Left renal cortex interstitium (tissue), 4 donors: ENCODE data around the gene FAU. TPM values are rescaled to one million over a fixed set of nuclear protein-coding genes. Genes with fewer than 3 reads are reported as not detected.

Experiments used
- DNase-seq, 4 donors: peaks; one replicate each; pipeline ENCODE4 v3.0.0-alpha.2; 2013; ENCODE audit warnings: low read depth in 4 of 4, low spot score in 2 of 4, missing footprints in 1 of 4
- polyA plus RNA-seq, 4 donors: library from polyadenylated mRNA; unstranded; fragments of 120-200 nt; gene quantifications; one replicate each; pipeline ENCODE4 v1.2.1, GENCODE V29; 2013; ENCODE audit not compliant: insufficient read length in 4 of 4

Gene FAU
- polyA plus RNA-seq, 4 donors: 643 to 971 (median 752) TPM

DNA sequence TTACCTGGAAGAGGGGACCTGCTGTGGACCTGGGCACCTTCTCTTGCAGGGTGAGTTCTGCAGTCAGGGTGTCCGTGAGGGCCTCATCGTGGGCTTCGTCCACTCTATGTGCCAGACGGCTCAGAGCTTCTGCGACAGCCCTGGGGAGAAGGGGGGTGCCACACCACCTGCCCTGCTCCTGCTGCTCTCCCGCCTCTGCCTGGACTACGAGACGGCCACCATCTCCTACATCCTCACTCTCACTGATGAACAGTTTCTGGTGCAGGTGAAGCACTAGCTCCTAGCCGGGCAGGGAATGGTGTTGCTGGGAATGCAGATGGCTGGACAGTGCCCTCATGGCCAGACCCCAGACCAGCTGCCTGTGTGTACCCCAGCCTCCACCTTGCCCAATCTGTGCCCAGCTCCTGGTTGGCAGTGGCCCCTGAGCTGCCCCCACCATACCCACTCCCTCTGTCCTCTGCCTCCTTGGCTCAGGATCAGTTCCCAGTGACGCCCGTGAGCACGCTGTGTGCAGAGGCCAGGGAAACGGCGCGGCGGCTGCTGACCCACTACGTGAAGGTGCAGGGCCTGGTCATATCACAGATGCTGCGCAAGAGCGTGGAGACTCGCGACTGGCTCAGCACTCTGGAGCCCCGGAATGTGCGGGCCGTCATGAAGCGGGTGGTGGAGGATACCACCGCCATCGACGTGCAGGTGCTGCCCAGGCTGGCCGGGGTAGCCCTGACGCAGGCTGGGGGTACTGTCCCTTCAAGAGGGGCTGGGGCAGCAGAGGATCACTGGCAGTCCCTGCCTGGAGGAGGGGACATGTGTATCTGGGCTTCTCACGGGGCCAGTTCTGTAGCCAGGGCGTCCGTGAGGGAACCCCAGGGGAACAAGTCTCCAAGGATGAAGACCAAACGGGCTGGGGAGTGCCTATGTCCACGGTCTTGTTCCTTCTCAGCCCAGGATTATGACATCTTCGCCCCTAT lies 12.4 kb downstream of the FAU start:
- DNase-seq: no peak

DNA sequence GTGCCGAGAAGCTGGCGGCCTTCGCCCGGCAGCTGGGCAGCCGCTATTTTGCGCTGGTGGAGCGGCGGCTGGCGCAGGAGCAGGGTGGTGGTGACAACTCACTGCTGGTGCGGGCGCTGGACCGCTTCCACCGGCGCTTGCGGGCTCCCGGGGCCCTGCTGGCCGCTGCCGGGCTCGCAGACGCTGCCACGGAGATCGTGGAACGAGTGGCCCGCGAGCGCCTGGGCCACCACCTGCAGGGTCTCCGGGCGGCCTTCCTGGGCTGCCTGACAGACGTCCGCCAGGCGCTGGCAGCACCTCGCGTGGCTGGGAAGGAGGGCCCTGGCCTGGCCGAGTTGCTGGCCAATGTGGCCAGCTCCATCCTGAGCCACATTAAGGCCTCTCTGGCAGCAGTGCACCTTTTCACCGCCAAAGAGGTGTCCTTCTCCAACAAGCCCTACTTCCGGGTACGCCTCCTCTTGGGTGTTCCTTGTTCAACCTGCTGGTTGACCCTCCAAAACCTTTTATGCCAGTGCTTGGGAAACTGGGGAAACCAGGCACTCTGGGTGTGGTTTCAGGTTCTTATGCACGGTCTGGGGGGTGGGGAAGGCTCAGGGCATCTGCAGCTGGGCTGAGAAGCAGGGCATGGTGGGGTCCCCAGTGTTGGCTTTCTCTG lies 13.3 kb downstream of the FAU start:
- no peak for DNase-seq

DNA sequence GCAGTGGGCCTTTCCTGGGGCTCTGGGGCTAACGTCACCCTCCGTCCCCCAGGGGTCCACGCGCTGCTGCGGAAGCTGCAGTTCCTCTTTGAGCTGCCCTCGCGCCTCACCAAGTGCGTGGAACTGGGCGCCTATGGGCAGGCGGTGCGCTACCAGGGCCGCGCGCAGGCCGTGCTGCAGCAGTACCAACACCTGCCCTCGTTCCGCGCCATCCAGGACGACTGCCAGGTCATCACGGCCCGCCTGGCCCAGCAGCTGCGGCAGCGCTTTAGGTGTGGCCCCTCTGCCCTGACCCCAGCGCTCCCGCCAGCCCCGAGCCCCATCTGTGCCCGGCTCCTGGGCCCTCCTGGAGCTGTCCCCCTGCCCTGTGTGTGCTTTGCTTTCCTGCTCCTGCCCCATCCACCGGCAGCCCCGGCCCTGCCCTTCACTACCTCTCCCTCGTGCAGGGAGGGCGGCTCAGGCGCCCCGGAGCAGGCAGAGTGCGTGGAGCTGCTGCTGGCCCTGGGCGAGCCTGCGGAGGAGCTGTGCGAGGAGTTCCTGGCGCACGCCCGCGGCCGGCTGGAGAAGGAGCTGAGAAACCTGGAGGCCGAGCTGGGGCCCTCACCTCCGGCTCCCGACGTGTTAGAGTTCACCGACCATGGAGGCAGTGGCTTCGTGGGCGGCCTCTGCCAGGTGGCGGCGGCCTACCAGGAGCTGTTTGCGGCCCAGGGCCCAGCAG lies 14.0 kb downstream of the FAU start:
- DNase-seq: no peak

DNA sequence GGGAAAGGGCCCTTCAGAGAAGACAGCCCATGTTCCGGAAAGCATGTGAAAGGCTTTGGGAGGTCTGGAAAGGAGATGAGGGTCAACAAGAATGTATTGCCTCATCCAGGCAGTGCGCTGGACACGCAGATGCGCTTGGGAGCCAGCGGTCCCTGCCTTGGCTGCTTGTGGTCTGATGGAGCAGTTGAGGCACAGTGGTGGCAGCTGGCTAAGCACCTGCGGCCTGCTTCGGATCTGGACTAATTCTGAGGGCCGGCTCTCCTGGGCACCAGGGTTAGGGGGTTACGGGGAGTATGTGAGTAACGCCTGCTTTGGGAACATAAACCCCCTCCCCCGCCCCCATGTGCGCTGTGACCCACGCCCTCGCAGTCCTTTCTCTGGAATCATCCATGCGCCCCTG lies 14.9 kb downstream of the FAU start:
- DNase-seq: no peak

DNA sequence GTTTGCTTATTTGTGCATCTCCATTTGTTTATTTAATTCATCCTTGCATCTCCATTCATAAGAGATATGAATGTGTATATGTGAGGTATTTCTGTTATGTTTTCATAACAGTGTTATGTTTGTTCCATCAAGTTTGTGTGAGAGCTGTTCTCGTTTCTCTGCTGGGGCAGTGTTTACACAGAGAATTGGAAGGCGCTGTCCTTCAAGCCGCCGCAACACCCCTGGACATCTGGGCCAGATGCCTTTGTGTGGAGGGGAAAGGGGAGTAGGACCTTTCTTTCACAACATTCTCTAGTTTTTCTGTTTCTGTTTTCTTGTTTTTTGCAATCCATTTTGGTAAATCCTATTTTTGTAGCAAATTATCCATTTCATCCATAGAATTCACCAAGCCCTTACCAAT lies 17.3 kb downstream of the FAU start:
- DNase-seq: no peak

DNA sequence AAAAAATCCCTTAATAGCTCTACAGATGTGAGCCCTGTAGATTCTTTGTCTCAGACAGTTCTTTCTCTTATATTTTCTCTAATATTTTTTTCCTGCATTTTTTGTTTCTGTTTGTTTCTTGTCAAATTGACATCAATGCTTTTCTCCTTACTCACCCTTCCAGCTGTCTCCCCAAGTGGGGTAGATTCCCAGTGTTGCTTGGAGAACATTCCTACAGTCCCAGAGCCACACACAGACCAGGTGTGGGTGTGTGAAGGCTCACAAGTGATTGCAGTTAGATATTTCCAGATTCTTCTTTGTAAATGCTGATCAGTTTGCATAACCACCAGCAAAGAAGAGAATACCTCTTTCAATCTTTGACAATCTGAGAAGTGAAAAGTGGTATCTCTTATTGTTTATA lies 18.5 kb downstream of the FAU start:
- DNase-seq: no peak

DNA sequence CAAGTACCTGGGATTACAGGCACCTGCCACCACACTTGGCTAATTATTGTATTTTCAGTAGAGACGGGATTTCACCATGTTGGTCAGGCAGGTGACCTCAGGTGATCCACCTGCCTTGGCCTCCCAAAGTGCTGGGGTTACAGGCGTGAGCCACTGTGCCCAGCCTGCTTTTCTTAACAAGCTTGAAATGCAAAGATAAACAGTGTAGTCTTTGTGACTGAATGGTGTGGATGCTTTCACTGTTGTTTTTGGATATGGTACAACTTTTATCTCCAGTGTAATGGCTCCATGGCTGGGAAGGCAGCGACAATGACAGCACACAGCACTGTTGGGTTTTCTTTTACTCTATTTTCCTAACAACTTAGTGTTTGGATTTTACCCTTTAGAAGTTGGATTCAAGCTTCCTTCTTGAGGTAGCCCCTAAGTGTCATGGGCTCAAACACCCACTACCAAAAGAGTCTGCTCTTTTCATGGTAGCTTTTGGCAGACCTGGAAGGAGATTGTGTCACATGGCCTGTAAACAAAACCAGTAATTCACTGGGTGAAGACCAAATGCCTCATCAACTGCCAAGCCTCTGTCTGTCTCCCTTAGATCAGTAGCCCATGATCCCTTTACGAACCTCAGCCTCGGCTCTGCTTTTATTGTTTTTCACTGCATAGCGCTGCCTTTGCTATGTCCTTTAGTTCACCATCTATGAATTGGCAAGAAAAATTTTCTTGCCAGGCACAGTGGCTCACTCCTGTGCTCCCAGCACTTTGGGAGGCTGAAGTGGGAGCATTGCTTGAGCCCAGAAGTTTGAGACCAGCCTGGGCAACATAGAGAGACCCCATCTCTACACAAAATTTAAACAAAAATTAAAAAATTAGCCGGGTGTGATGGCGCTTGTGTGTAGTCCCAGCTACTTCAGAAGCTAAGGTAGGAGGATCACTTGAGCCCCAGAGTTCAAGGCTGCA lies 19.5 kb downstream of the FAU start:
- DNase-seq: no peak

DNA sequence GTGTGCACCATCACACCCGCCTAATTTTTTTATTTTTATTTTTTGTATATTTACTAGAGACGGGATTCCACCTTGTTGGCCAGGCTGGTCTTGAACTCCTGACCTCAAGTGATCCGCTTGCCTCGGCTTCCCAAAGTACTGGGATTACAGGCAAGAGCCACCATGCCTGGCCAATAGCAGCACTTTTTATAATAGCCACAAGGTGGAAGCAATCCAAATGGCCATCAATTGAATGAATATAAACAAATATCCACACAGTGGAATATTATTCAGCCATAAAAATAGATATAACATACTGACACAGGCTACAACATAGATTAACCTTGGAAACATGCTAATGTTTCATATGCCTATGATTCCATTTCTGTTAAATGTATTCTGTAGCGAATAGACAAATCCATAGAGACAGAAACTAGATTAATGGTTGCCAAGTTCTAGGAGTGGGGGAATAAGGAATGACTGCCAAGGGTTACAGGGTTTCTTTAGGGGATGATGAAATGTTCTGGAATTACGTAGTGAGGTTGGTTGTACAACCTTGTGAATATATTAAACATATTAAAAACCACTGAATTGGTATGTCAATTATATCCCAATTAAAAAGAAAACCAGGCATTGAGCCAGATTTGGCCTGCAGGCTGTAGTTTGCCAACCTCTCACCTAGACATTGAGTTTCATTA lies 21.1 kb downstream of the FAU start:
- DNase-seq: no peak

DNA sequence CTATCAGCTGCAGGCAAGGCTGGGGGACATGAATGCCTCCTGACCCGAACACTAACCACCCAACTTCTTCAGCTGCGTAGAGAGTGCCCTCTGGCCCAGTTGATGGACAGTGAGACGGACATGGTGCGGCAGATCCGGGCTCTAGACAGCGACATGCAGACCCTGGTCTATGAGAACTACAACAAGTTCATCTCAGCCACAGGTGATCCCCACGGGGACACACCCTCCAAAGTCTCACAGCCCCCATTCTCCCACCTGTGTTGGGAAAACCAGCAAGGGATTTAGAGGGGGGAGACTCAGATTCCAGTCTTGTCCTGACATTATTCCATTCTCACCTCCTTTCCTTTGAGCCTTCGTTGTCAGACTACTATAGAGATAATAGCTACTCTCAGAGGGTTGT lies 25.0 kb downstream of the FAU start:
- no peak for DNase-seq

DNA sequence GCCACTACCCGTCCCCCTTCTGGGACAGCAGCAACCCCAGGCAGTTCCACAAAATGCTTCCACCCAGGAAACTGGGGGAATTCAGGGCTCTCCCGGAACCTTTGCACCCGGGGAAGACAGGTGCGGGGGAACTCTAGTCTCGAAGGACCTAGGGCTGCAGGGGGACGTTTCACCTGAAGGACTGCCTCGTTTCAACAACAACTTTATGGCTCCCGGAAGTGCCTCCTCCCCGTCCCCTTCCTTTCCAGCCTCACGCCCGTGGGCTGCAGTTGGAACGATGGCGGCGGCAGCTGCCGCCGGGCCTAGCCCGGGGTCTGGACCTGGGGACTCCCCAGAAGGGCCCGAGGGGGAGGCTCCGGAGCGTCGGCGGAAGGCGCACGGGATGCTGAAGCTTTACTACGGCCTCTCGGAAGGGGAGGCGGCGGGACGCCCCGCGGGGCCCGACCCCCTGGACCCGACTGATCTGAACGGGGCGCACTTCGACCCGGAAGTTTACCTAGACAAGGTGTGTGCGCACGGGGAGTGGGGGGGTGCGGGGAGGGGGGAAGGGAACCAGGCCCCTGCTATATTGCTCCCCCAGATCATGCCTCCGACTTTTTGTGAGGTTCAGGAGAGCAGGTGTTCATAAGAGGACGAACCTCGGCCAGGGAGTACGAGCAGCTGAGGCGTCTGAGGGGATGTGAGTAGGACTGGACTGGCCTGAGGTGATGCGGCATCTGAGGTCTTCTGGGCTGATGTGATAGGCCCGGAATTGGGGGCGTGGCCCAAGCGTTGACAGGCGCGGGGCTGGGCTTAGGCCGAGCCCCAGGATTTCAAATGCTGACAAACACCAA lies 25.7 kb downstream of the FAU start, which contains the start of gene VPS51:
VPS51 (plus strand) TSS at position 241 of the 833 bp plus-strand sequence; CDS start at position 278, 37 bp downstream.
- DNase-seq: peak in 2 of 4 donors; percentile 81 to 84

DNA sequence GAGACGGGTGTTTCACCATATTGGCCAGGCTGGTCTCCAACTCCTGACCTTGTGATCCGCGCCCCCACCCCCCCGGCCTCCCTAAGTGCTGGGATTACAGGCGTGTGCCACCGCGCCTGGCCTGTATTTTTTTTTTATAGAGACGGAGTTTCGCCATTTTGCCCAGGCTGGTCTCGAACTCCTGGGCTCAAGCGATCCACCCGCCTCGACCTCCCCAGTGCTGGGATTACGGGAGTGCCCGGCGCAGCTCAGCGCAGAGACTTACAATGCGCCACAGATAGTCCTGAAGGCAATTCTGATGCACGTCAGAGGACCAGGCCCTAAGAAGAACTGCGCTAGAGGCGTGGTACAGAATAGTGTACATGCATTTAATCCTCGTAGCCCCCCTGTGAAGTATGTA lies 26.5 kb downstream of the FAU start:
- no peak for DNase-seq

DNA sequence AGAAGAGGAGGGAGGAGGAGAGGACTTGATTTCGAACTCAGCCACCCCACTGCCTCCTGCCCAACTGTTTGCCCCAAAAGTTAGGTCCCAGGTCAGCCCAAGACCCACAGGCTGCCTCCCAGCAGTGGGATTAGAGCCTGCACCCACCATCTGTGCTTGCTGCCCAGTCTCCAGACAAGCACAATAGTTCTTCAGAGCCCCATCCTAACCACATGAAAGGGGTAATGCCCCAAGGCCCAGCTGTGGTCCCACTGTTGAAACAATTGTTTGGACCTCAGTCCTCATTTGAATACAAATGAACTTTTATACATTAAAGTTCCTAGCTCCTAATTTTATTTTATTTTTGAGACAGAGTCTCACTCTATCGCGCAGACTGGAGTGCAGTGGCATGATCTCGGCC lies 31.3 kb downstream of the FAU start:
- no peak for DNase-seq

DNA sequence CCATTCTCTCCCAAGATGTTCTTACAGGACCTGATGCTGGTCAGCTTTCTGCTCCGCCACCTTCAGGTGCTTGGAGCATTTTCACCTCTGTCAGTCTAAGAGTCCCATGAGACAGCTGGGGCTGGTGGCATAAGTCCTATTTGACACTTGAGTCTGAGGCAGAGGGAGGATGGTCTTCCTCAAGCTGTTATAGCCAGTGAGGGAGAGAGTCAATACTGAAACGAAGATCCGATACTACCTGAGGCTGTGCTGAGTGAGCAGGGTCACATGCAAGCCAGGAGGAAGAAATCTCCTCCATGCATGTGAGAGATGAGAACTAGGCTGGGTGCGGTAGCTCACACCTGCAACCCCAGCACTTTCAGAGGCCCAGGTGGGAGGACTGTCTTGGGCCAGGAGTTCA lies 32.3 kb downstream of the FAU start:
- no peak for DNase-seq

DNA sequence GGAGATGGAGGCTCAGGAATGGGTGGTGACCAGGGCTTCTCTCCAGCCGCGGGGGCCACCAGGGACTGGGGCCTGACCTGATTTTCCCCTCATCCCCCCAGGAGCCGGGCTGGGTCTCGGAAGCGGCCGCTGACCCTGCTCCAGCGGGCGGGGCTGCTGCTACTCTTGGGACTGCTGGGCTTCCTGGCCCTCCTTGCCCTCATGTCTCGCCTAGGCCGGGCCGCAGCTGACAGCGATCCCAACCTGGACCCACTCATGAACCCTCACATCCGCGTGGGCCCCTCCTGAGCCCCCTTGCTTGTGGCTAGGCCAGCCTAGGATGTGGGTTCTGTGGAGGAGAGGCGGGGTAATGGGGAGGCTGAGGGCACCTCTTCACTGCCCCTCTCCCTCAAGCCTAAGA lies 34.1 kb downstream of the FAU start:
- DNase-seq: no peak

DNA sequence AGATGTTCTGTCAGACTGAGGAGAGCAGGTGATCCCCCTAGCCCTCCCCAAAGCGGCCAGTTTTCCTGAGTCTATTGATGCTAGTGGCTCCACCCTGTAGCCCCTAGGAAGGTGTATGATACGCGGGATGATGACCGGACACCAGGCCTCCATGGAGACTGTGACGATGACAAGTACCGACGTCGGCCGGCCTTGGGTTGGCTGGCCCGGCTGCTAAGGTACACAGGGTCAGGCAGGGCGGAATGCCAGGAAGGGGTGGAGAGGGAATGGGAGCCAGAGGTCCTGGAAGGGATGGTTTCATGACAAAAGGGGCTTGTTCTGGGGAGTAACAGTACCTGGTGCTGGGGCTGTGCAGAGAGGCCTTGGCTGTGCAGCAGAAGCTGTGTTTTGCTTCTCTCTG lies 34.7 kb downstream of the FAU start:
- no peak for DNase-seq

DNA sequence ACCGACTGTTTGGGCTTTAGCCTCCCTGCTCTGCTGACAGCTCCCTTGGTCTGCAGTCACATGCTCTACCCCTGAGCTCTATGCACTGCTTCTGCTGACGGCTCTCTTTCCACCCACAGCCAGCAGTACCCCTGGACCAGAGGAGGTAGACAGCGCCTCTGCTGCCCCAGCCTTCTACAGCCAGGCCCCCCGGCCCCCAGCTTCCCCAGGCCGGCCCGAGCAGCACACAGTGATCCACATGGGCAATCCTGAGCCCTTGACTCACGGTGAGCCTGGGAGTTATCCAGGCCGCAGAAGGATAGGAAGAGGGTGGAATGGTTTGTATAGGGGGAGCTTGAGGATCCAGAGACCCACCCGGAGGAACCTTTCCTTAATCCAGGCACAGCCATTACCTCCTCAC lies 35.1 kb downstream of the FAU start:
- no peak for DNase-seq

DNA sequence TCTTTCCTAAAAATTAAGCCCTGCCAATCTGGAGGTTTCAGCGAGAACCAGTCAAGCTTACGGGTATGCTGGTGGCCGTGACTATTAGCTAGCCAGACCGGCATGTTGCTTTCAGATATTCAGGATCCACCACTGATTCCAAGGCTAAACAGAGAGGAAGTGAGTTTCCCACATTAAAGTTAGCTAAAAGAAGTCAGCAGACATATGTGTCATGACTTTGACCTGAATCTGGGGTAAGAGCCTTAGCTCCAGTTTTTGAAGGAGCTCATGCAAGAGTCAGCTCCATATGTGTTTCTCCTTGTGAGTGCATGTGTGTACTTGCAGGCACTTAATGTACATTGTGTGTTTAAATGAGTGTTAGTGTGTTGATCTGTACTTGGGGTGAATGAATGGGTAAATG lies 36.5 kb downstream of the FAU start:
- no peak for DNase-seq

DNA sequence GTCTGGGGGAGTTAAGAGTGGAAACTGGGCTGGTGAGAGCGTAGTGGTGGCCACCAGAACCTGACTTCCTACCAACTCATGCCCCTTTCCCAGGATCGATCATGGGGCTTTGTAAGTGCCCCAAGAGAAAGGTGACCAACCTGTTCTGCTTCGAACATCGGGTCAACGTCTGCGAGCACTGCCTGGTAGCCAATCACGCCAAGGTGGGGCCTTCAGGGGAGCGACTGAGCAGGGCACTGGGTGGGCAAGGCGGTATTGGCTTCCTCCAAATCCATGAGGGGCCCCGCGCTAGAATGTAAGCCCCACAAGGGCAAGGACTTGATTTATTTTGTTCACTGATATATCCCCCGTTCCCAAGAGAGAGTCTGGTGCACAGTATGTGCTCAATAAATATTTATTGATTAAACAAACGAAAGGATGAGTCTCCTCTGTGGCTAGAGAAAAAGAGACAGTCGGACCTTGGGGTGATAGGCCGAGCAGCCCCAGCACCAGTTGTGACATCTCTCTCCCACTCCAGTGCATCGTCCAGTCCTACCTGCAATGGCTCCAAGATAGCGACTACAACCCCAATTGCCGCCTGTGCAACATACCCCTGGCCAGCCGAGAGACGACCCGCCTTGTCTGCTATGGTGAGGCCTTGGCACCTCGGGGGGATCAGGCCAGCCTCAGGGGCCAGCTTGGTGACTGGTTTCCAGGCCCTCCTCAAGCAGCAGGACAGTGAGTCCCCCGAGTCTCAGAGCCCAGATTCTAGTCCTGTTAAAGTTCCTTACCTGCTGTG lies 37.1 kb downstream of the FAU start:
- DNase-seq: no peak
